HL-60/S4 (cell line): ENCODE results near the gene ALK.

Experiments
- in situ Hi-C: fragments of 300-500 bp; cut with MboI; formaldehyde crosslinking; loops from 2 replicates; pipeline ENCODE4 v1.14.3; 2022; ENCODE audit warnings: low sequenced_read_pairs

The ALK gene

GRCh38 chr2:29614295-29614830 lies 307.0 kb downstream of the ALK start:
- in situ Hi-C loops, result no loop called here

DNA sequence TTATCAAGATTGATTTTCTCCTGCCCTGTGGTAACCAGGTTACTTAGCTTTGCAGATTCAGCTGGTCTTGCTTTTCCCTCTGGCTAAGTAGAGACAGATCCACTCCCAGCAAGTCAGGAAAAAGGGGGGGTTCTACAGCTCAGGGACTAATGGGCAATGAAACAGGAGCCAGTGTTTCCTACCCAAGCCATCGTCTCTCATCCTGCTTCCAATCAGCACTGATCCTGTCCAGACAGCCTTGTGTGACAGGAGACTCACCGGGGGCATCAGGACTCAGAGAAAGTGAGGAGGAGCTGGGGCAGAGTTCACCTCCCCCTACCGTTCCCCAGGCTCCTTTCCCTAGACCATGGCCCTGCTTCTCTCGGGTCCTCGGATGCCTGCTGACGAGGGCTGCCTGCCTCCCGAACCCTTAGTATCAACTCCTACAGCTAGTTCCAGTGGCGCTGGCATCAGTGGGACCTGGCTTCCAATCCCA lies 307.6 kb downstream of the ALK start:
- in situ Hi-C loops, result no loop called here

GRCh38 chr2:29613067-29613466 lies 308.3 kb downstream of the ALK start:
- in situ Hi-C loops, result no loop called here

GRCh38 chr2:29612568-29612967 lies 308.8 kb downstream of the ALK start:
- in situ Hi-C loops, result no loop called here

DNA sequence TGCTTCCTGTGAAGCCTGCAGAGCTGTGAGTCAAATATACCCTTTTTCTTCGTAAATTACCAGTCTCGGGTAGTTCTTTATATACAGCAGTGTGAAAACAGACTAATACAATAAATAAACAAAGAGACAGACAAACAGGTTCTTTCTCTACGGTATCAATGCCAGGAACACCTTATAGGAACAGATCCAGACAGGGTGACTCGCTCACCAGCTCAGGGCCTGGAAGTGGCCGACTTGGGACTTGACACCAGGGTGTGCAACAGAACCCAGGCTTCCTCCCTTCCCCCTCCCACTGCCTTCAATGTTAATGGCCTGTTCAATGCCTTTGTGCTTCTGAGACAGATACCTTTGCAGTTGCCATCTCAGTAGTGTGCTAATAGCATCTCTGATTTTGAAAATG lies 309.5 kb downstream of the ALK start:
- in situ Hi-C loops, result no loop called here

DNA sequence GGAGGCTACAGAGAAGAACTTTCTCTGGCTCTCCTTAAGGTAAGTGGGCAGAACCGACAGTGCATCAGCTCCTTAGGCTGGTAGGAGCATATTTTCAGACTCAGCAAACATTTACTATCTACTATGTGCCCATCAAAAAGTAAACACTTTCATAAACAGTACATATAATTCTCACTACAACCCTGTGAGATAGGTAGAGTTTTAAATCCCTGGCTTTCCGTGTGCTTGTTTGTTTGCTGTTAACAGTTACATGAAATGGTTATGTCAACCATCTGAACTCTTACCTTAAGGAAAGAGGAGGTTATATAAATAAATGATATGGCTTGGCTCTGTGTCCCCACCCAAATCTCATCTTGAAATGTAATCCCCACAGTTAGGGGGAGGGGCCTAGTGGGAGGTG lies 310.1 kb downstream of the ALK start:
- in situ Hi-C loops, result no loop called here

DNA sequence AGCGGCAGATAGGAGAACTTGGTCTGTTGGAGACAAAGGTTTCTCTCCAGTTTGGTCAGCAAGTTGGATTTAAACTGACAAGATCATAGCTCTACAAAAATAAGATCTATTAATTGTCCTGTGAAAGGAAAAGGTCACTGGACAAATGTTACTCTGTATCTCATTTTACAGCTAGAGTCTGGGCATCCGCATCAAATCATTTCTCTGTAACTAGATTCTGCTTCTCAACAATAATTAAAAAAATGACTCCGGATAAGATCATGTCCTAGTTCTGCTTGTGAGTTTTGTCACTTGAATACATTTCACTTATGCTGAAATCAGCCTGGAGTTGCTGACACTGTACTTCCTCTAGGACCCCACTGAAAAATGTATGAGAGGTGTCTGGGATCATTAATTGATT lies 310.8 kb downstream of the ALK start:
- in situ Hi-C loops, result no loop called here

DNA sequence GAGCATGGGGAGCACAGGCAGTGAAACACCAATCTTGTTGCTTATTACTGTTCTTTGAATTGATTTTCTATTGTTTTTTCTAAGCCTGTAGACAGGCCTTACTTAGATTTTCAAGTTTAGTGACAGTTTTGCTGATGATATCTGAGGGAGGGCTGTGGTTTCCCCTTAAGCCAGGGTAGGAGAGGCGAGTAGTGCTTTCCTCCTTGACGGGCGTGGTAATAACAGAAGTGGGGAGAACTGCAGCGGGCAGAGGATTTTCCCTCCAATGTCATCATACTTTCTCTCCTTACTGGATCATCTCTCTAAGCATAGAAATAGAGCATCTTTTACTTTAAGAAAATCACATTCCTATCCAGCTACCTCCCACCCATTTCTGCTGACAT lies 314.4 kb downstream of the ALK start:
- in situ Hi-C loops, result no loop called here

DNA sequence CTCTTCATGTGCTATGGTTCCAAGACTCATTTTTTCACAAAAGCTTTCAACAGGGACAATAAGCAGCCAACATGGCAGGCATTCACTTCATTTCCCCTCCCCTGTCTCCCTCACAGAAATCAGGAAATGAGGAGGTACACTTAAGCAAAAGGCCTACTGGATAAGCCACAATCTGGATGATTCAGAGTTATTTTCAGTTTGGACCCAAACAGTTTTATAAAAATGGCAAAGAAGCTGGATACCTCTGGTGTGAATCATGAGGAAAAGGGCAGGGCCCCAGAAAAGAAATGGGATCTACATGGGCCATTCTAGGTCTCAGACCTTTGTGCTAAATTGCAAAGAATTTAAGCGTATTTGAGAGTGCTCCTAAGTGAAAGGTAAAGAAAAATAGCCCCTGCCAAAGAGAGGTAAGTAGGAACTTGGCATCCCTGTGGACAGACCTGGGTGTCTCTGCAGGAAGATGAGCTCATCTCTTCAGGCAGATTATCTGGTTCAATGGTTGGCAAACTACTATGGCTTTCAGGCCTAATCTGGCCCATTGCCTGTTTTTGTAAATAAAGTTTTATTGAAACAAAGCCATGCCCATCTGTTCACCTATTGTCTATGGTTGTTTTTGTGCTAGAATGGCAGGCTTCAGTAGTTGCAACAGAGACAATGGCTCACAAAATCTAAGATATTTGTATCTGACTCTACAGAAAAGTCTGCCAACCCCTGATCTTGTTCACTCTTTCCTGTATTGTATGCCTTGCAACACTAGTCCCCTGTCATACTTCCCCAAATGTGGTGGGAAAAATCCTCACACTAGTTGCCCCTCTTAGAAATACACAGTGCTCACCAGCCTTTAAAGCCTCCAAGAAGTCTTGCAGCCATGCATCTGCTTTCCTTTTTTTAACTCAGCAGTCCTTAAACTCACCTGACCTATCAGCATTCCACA lies 315.0 kb downstream of the ALK start:
- in situ Hi-C loops, result no loop called here

DNA sequence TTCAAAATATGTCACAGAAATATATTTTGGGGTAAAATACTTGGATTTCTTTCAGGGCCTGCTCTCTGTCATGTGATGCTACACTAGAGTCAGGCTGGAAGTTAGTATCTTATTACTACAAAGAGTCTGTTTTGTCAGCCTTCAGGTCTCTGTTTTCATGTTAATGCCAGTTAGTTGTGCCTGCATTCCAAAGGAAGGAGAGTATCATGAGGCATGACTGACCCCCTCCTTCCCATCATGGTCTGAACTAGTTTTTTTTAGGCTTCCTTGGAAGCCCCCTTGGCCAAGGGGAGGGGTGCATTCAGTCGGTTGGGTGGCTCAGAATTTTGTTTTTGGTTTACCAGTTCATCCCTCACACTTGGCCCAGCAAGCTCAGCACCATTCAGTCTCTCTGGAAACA lies 318.0 kb downstream of the ALK start:
- in situ Hi-C loops, result no loop called here

GRCh38 chr2:29601872-29602271 lies 319.5 kb downstream of the ALK start:
- in situ Hi-C loops, result no loop called here

GRCh38 chr2:29601321-29601720 lies 320.1 kb downstream of the ALK start:
- in situ Hi-C loops, result no loop called here

- in situ Hi-C loops, result no loop called here
Measured at GRCh38 chr2:29599946-29600345, 321.4 kb downstream of the ALK start.

DNA sequence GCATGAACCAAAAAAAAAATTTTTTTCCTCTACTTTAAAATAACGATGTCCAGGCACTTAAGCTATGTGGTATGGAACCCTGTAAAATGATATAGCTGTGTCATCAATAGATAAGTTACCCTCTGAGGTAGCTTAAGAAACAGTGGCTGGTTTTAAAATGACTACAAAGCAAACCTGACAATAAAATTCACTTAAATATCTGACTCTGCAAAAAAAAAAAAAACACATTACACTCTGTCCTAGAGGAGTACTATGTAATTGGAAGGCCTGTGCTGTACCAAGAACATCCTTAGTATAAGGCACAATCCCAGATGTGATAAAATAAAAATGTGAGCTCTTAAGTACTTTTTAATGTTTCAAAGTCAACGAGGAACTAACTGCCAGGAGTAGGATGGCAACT lies 322.4 kb downstream of the ALK start:
- in situ Hi-C loops, result no loop called here

DNA sequence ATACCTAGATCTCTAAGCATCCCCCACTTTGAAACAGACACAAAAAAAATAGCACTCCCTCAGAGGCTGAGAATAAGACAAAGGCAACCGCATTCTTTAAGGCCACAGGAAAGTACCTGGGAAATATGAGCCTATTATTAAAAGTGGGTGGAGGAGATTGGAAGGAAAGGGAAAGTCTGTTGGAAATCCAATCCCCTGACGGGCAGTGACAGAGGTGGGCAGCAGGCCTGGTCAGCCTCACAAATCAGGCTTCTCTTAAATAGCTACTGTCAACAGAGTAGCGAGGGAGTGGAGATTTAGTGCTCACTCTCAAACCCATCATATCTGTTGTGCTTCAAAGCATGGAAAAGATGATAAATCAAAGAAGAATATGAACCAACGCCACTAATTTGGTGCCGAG lies 324.4 kb downstream of the ALK start:
- in situ Hi-C loops, result no loop called here

DNA sequence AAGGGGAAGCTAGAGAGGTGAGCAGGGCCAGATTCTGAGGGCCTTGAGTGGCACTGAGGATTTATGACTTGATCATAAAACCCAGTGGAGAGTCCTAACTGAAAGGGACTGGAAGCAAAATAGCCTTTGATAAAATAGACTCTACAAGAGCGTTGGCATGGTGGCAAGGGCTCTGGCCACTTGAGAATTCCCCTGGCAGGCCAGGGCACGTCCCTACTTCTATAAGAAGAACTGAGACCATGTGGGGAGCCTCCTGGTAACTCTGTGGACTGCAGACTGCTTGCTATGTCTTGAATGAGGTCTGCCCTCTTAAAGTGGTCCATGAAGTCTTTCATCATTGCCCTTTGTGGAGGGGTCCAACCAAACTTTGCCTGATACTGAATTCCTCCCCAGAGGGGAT lies 324.8 kb downstream of the ALK start:
- in situ Hi-C loops, result no loop called here

DNA sequence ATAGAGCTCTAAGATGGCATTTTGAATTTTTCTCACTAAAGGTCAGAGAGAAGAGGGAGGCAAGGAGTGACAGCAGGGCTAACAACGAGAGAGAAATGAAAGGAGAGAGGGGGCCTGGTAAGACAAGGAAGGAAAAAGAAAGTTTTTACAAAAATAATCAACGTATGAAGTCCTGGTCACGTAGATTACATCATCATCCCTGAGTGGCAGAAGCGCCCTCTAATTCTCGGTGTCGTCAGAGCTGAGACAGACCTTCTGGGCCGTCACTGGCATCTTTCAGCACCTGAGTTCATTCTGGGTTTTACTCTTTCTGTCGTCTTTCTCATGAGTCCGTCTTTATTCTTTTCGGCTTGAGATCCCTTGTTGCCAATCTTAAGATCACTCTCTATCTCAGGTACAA lies 329.8 kb downstream of the ALK start:
- in situ Hi-C loops, result no loop called here

DNA sequence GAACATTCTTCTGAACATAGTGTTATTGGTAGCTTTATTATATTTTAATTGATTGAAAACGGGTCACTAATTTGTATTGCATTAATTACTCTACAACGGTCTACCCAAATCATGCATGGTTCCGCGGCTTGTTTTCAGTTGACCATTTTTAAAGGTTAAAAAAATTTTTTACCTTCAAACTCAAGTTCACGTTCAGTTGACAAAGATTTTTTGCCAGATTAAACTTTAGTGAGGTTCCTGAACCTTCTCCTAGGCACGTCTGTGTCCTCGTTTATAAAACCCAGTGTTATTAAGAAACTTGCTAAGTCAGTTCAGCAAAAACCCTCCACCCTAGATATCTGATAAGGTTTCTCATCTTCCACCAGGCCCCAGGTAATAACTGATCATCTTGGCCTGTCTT lies 331.2 kb downstream of the ALK start:
- in situ Hi-C loops, result no loop called here

GRCh38 chr2:29589440-29590103 lies 331.8 kb downstream of the ALK start:
- in situ Hi-C loops, result no loop called here

DNA sequence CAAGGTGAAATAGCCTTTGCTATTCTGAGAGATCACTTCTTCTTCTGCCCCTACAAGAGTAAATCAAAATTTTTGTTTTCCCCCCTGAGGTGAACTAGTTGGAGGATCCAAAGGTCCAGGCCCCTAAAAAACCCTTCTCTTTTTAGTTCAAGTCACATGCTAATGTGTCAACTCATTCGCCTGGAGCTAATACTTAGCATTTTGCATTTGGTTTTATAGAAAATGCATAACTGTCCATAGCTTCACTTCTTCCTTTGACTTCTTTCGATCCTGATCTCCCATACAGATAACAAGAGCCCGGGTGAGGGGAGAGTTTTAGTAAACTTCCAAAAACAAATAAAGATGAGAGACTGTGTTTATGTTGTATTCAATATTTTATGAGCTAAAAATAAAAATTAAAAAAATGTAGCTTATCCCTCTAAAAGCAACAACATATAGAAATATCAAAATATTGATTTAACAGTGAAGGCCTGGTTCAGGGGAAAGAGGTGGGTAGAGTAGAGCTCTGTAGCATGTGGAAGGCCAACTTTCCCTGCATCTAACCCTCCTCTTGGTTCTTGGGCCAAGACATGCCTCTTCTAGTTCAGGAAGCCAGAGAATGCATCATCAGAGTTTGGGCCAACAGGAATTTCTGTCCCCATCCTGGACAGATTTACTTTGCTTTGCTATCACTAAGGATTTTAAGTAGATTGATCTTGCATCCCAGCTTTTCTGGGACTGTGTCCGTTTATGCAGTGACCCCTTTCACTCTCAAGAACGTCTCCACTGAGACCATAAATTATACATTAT lies 333.8 kb downstream of the ALK start:
- in situ Hi-C loops, result no loop called here

GRCh38 chr2:29586919-29587318 lies 334.5 kb downstream of the ALK start:
- in situ Hi-C loops, result no loop called here
